Peyer's patch (tissue), 4 donors: ENCODE measurements around the gene GTF3C2. TPM values are rescaled to one million over a fixed set of nuclear protein-coding genes. Genes with fewer than 3 reads are reported as not detected.
"Not testable (repeated sequence)": the region's sequence is repeated elsewhere in the genome, so short reads cannot be mapped to it uniquely, and the experiment has no call there.

Source experiments
- DNase-seq, 3 donors: peaks; one replicate each; pipeline ENCODE4 v3.0.0-alpha.2; 2017 to 2019
- H3K27ac ChIP-seq, 4 donors: fragments of 200-600 bp; sonication (generic); one replicate each; pipeline ENCODE4 v1.5.1; 2016 to 2019
- H3K27me3 ChIP-seq, 2 donors: fragments of 200-600 bp; sonication (generic); one replicate each; pipeline ENCODE4 v1.5.1; 2019
- H3K36me3 ChIP-seq, 3 donors: fragments of 200-600 bp; sonication (generic); one replicate each; pipeline ENCODE4 v1.5.1; 2016 to 2019
- H3K4me1 ChIP-seq, 4 donors: fragments of 200-600 bp; sonication (generic); one replicate each; pipeline ENCODE4 v1.5.1; 2016 to 2019
- H3K4me3 ChIP-seq, 4 donors: fragments of 200-600 bp; sonication (generic); 1 replicate in 3 of 4; 2 replicates in 1 of 4; pipeline ENCODE4 v1.5.1; 2016 to 2019; ENCODE audit warnings: mild to moderate bottlenecking in 1 of 4
- H3K9me3 ChIP-seq, 4 donors: fragments of 200-600 bp; sonication (generic); one replicate each; pipeline ENCODE4 v1.5.1; 2016 to 2019; ENCODE audit warnings: mild to moderate bottlenecking in 1 of 4
- CTCF ChIP-seq, 6 experiments: fragments of 450-650 bp in 4 of 6; fragments of 200-600 bp in 2 of 6; sonication (generic) in 1 of 6; IDR thresholded peaks; one replicate each; pipeline ENCODE4 v1.5.1; 2017 to 2019; ENCODE audit warnings: antibody characterized with exemption in 6 of 6, mild to moderate bottlenecking in 3 of 6, moderate library complexity in 1 of 6
- POLR2A ChIP-seq, 2 donors: fragments of 450-650 bp; IDR thresholded peaks; one replicate each; pipeline ENCODE4 v1.5.1; 2017; ENCODE audit warnings: antibody characterized with exemption in 2 of 2, mild to moderate bottlenecking in 2 of 2, moderate library complexity in 2 of 2
- total RNA-seq, 4 donors: library from RNA; depleted of rRNA; stranded (reverse); fragments of >200 nt; gene quantifications; one replicate each; pipeline ENCODE4 v1.1.0, GENCODE V29; 2016

Gene GTF3C2
- total RNA-seq, 4 donors from 2014 or later, result 59.0 to 111 (median 74.6) TPM

- Histone ChIP-seq H3K9me3 (no peaks in the 10 kb centered on the region), H3K27ac (peak overlapping the region in 1 of 4 donors; percentile 1), H3K4me3 (no peak overlapping the region), H3K4me1 (peaks cover 0 to 36% (median 5%) of the 10 kb centered on the region in 4 donors), H3K27me3 (no peaks in the 10 kb centered on the region), H3K36me3 (no peaks in the 10 kb centered on the region)
- no peak for DNase-seq
- TF ChIP-seq POLR2A (IDR thresholded peaks at IDR 0.05), result no peak
- TF ChIP-seq CTCF (IDR thresholded peaks at IDR 0.05), result no peak
These were observed 2.6 kb downstream of the GTF3C2 start for GRCh38 chr2:27353762-27354596.

- H3K27ac ChIP-seq, DNase-seq, H3K4me3 ChIP-seq, H3K9me3 ChIP-seq, H3K36me3 ChIP-seq, H3K27me3 ChIP-seq: not testable (repeated sequence)
- H3K4me1 ChIP-seq, result peaks cover 0 to 35% (median 5%) of the 10 kb centered on the region in 4 donors
These were observed 3.2 kb downstream of the GTF3C2 start for GRCh38 chr2:27353386-27353761.

GRCh38 chr2:27351802-27352598 is 4.6 kb downstream of the GTF3C2 start:
- H3K4me1 ChIP-seq, result peaks cover 0 to 25% (median 5%) of the 10 kb centered on the region in 4 donors
- H3K27ac ChIP-seq, result no peak overlapping the region
- no peak for TF ChIP-seq CTCF (IDR thresholded peaks at IDR 0.05)
- no peak for TF ChIP-seq POLR2A (IDR thresholded peaks at IDR 0.05)
- H3K9me3 ChIP-seq, result no peaks in the 10 kb centered on the region
- no peaks in the 10 kb centered on the region for H3K36me3 ChIP-seq
- H3K4me3 ChIP-seq, result no peak overlapping the region
- H3K27me3 ChIP-seq, result no peaks in the 10 kb centered on the region
- DNase-seq, result no peak

GRCh38 chr2:27350106-27350693 is 6.4 kb downstream of the GTF3C2 start:
- H3K4me1 ChIP-seq, result peaks cover 0 to 18% (median 3%) of the 10 kb centered on the region in 4 donors
- no peaks in the 10 kb centered on the region for H3K27me3 ChIP-seq
- no peak for DNase-seq
- H3K27ac ChIP-seq, result no peak overlapping the region
- H3K4me3 ChIP-seq, result no peak overlapping the region
- H3K9me3 ChIP-seq, result no peaks in the 10 kb centered on the region
- H3K36me3 ChIP-seq, result no peaks in the 10 kb centered on the region
- no peak for TF ChIP-seq POLR2A (IDR thresholded peaks at IDR 0.05)
- no peak for TF ChIP-seq CTCF (IDR thresholded peaks at IDR 0.05)

- H3K27ac ChIP-seq, result no peak overlapping the region
- no peaks in the 10 kb centered on the region for H3K9me3 ChIP-seq
- no peaks in the 10 kb centered on the region for H3K4me1 ChIP-seq
- TF ChIP-seq POLR2A (IDR thresholded peaks at IDR 0.05) (no peak), CTCF (IDR thresholded peaks at IDR 0.05) (no peak)
- DNase-seq, result no peak
- no peaks in the 10 kb centered on the region for H3K27me3 ChIP-seq
- peaks cover 0 to 13% (median 0%) of the 10 kb centered on the region in 3 donors for H3K36me3 ChIP-seq
- H3K4me3 ChIP-seq, result no peak overlapping the region
These were observed 8.9 kb downstream of the GTF3C2 start for GRCh38 chr2:27347641-27348040.
